Stimulated activated CD4-positive, alpha-beta T cell treated with anti-CD3 and anti-CD28 coated beads, Interleukin-1b, Interleukin-23, amount 100 ng/mL, for 48 hours (primary cell): ENCODE measurements around the gene PCDHB6.
"Not testable (repeated sequence)": the region's sequence is repeated elsewhere in the genome, so short reads cannot be mapped to it uniquely, and the experiment has no call there.

ENCODE experiments used
- DNase-seq: peaks from one replicate; pipeline ENCODE4 v3.0.0-alpha.2; 2020

PCDHB6 gene

GRCh38 chr5:141149812-141150211 is at the start of gene PCDHB6:
PCDHB6 (plus strand) TSS chr5:141150057; CDS start chr5:141150258, 201 bp downstream.
- DNase-seq: no peak

DNA sequence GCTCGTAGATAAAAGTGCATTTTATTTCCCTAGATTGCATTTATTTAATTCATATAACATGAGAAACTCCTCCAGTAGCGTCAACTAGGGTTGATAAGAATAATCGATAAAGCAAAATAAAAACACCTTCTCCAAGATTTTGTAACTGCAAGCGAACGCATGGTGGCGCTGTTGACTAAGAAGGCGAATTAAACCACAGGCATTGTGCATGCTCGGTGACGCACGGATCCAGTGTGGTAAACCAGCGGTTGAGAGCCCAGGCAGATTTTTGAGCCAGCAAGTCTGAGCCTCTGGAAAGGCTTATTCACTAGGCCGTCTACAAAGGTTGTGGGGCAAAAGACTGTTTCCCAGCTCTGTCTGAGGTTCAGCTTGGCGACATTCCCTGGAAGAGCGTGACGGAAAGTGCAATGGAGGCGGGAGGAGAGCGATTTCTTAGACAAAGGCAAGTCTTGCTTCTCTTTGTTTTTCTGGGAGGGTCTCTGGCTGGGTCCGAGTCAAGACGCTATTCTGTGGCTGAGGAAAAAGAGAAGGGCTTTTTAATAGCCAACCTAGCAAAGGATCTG is 49.5 kb upstream of the PCDHB6 start, which contains the start of gene PCDHB3:
Gene PCDHB3 (plus strand): TSS at position 231 of the 563 bp plus-strand sequence. CDS start 177 bp downstream, at position 408.
- DNase-seq: peak; percentile 49

- no peak for DNase-seq
These were observed 48.8 kb upstream of the PCDHB6 start for GRCh38 chr5:141101059-141101458.

DNA sequence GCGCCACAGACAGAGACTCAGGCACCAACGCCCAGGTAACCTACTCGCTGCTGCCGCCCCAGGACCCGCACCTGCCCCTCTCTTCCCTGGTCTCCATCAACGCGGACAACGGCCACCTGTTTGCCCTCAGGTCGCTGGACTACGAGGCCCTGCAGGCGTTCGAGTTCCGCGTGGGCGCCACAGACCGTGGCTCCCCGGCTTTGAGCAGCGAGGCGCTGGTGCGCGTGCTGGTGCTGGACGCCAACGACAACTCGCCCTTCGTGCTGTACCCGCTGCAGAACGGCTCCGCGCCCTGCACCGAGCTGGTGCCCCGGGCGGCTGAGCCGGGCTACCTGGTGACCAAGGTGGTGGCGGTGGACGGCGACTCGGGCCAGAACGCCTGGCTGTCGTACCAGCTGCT is 47.8 kb upstream of the PCDHB6 start:
- DNase-seq: not testable (repeated sequence)

- not testable (repeated sequence) for DNase-seq
These were observed 47.4 kb upstream of the PCDHB6 start for GRCh38 chr5:141102471-141102870.

- no peak for DNase-seq
These were observed 44.5 kb upstream of the PCDHB6 start for GRCh38 chr5:141105350-141105749.

- no peak for DNase-seq
These were observed 30.6 kb upstream of the PCDHB6 start for GRCh38 chr5:141119250-141119649.

DNA sequence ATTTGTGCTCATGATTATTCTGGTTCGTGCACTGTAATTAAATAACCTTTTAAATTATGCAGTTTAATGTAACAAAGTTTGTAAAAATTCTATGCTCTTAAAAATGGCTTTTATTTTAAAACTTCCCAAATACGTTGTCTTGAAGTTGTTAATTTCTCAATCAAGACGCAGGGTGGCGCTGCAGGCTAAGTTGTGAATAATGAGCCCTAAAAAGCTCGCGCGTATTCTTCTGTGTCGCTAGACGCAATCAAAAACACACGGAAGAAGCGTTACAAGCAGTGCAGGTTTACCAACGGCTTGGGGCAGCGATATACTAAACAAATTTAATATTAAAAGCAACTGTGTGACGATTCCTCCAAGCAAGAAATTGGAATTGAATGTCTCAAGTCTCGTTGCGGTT is 28.3 kb upstream of the PCDHB6 start, which contains the start of gene PCDHB4:
Gene PCDHB4 (plus strand): TSS at position 256 of the 400 bp plus-strand sequence. CDS start 181 bp downstream, outside the sequence.
- DNase-seq: peak; percentile 3

GRCh38 chr5:141121985-141122384 is 27.9 kb upstream of the PCDHB6 start:
- DNase-seq: no peak

DNA sequence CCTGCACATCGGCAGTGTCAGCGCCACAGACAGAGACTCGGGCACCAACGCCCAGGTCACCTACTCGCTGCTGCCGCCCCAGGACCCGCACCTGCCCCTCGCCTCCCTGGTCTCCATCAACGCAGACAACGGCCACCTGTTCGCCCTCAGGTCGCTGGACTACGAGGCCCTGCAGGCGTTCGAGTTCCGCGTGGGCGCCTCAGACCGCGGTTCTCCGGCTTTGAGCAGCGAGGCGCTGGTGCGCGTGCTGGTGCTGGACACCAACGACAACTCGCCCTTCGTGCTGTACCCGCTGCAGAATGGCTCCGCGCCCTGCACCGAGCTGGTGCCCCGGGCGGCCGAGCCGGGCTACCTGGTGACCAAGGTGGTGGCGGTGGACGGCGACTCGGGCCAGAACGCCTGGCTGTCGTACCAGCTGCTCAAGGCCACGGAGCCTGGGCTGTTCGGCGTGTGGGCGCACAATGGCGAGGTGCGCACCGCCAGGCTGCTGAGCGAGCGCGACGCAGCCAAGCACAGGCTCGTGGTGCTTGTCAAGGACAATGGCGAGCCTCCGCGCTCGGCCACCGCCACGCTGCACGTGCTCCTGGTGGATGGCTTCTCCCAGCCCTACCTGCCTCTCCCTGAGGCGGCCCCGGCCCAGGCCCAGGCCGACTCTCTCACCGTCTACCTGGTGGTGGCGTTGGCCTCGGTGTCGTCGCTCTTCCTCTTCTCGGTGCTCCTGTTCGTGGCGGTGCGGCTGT is 26.3 kb upstream of the PCDHB6 start:
- DNase-seq: not testable (repeated sequence)

DNA sequence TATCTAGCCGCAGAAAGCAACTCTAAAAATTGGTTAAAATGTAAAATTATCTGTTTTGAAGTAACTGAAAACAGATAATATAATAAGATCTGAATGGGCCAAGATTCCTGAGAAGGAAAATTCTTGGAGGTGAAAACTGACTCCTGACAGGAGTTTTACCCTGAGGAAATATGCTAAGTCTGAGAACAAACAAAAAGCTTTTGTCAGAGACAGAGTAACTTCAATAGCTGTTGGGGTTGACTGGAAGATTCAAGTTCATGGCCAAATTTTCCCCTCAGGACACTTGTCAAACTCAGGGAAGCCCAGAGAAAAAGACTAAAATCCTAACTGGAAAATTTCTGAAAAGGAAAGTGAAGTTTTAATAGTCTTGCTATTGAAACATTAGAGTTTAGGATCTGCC is 22.6 kb upstream of the PCDHB6 start:
- no peak for DNase-seq

DNA sequence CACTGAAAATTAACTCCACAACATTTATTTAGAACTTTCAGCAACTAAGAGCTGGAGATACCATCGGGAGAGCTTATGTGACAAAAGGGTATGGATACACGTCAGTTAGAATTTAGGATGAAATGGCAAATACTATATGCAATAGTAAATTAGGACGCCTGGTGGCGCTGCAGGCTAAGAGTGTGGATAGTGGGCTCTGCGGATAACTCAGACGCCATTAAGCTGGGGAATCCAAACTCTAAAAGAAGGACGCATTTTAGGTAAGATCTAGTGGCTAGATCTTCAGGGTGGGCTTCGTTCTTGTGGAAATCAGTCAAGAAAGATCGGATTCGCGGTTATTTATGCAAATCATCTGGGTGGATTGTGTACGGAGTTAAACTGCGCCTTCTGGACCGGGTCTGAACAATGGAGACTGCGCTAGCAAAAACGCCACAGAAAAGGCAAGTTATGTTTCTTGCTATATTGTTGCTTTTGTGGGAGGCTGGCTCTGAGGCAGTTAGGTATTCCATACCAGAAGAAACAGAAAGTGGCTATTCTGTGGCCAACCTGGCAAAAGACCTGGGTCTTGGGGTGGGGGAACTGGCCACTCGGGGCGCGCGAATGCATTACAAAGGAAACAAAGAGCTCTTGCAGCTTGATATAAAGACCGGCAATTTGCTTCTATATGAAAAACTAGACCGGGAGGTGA is 14.7 kb upstream of the PCDHB6 start, which contains the start of gene PCDHB5:
Gene PCDHB5 (plus strand): TSS at position 177 of the 688 bp plus-strand sequence. CDS start 229 bp downstream, at position 406.
- DNase-seq: no peak

GRCh38 chr5:141135718-141136266 is 14.1 kb upstream of the PCDHB6 start:
- DNase-seq: no peak

DNA sequence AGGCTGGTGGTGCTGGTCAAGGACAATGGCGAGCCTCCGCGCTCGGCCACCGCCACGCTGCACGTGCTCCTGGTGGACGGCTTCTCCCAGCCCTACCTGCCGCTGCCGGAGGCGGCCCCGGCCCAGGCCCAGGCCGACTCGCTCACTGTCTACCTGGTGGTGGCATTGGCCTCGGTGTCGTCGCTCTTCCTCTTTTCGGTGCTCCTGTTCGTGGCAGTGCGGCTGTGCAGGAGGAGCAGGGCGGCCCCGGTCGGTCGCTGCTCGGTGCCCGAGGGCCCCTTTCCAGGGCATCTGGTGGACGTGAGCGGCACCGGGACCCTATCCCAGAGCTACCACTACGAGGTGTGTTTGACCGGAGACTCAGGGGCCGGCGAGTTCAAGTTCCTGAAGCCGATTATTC is 12.5 kb upstream of the PCDHB6 start:
- not testable (repeated sequence) for DNase-seq

DNA sequence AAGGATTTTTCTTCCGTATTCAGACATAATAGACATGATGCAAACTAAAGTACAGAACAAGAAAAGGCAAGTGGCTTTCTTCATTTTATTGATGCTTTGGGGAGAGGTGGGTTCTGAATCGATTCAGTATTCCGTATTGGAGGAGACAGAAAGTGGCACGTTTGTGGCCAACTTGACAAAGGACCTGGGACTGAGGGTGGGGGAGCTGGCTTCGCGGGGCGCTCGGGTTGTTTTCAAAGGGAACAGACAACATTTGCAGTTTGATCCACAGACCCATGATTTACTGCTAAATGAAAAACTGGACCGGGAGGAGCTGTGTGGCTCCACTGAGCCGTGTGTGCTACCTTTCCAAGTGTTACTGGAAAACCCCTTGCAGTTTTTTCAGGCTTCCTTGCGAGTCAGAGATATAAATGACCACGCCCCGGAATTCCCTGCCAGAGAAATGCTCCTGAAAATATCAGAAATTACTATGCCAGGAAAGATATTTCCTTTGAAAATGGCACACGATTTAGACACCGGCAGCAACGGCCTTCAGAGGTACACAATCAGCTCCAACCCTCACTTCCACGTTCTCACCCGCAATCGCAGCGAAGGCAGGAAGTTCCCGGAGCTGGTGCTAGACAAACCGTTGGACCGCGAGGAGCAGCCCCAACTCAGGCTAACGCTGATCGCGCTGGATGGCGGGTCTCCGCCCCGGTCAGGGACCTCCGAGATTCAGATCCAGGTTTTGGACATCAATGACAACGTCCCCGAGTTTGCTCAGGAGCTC is 551 bp downstream of the PCDHB6 start:
- DNase-seq: no peak

- DNase-seq: no peak
These were observed 1.1 kb downstream of the PCDHB6 start for GRCh38 chr5:141150993-141151325.

DNA sequence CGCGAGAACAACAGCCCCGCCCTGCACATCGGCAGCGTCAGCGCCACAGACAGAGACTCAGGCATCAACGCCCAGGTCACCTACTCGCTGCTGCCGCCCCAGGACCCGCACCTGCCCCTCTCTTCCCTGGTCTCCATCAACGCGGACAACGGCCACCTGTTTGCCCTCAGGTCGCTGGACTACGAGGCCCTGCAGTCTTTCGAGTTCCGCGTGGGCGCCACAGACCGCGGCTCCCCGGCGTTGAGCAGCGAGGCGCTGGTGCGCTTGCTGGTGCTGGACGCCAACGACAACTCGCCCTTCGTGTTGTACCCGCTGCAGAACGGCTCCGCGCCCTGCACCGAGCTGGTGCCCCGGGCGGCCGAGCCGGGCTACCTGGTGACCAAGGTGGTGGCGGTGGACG is 1.8 kb downstream of the PCDHB6 start:
- not testable (repeated sequence) for DNase-seq

GRCh38 chr5:141152096-141152495 is 2.2 kb downstream of the PCDHB6 start:
- DNase-seq: not testable (repeated sequence)

GRCh38 chr5:141155540-141156374 is 5.9 kb downstream of the PCDHB6 start:
- DNase-seq: no peak

DNA sequence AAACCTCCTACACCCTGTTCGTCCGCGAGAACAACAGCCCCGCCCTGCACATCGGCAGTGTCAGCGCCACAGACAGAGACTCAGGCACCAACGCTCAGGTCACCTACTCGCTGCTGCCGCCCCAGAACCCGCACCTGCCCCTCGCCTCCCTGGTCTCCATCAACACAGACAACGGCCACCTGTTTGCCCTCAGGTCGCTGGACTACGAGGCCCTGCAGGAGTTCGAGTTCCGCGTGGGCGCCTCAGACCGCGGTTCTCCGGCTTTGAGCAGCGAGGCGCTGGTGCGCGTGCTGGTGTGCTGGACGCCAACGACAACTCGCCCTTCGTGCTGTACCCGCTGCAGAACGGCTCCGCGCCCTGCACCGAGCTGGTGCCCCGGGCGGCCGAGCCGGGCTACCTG is 7.5 kb downstream of the PCDHB6 start:
- DNase-seq: not testable (repeated sequence)

DNA sequence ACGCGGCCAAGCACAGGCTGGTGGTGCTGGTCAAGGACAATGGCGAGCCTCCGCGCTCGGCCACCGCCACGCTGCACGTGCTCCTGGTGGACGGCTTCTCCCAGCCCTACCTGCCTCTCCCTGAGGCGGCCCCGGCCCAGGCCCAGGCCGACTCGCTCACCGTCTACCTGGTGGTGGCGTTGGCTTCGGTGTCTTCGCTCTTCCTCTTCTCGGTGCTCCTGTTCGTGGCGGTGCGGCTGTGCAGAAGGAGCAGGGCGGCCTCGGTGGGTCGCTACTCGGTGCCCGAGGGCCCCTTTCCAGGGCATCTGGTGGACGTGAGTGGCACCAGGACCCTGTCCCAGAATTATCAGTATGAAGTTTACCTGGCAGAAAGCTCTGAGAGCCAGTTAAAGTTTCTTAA is 8.0 kb downstream of the PCDHB6 start:
- not testable (repeated sequence) for DNase-seq
